ENCODE results near the gene TTC7B.

Gene TTC7B

DNA sequence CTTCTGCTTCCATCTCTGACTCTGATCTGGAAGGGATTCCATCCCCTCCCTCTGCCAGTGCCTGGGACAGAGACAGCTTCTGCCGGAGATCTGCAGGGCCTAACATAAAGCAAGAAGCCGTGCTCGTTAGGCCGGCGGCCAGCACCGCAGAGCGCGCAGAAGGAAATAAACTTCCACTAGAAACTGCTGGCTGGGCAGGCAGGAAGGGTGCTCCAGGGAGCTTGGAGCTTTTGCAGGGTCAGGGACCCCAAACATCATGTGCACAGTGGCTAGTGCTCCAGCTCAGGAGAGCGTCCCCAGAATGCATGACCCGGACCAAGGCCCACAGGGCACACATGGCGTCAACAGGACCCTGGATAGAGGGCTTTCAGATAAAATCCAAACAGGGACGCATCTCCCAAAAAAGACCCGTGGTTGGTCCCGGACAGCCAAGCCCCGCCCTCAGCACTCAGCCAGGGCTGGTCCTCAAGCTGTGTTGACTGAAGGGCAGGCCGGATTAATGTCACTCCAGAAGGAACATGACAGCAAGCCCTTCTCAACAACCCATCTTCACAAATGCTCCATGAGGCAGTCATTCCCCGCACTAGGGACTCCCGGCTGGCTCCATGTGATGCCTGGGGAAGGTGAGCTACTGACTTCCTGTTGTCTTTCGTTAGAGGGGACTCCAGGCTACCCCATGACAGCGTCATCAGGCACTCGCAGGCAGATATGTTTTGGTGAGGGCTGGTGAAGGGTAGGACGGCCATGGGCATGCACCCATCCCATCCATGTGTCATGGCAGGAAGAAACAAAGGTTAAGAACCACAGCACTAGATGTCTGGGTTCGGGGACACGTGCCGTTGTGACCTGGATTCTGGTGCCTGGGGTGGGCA, 297.9 kb downstream of the TTC7B start:
- Histone ChIP-seq H3K27ac (peak overlapping the region in 3 of 21 experiments; percentile 4 to 54 (median 42)), H3K4me3 (no peak overlapping the region)

DNA sequence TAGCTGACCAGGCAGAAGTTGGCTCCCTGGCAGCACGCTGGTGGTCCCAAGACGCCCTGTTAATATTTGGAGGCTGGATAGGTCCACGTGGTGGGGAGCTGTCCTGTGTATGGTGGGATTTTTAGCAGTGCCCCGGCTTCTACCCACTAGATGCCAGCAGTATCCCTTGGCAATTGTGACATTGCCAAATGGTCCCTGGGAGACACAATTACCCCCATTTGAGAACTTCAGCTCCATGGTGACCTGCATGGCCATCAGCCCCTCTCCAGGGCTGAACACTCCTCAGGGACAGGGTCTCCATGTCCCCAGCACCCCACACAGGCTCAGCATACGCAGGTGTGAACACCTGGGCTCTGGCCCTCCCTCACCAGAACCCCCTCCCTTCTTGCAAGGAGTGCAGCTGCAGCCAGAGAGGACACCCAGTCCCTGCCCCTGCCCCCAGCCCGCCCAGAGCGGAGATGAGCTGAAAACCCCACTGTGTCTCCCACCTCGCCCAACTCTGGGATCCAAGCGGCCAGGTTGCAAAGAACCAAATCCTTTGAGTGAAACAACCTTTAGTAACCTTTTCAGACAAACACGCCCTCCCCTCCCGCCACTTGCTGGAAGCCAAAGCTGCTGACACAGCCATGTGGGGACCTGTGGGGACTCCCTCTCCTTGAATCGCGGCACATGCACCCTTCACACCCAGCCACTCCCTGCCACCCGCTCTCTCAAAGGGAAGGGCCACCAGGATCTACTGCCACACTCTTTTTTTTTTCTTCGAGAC, 299.0 kb downstream of the TTC7B start:
- Histone ChIP-seq H3K4me3 (no peak overlapping the region), H3K27ac (peak overlapping the region in 2 of 21 experiments; percentile 4 to 16)

DNA sequence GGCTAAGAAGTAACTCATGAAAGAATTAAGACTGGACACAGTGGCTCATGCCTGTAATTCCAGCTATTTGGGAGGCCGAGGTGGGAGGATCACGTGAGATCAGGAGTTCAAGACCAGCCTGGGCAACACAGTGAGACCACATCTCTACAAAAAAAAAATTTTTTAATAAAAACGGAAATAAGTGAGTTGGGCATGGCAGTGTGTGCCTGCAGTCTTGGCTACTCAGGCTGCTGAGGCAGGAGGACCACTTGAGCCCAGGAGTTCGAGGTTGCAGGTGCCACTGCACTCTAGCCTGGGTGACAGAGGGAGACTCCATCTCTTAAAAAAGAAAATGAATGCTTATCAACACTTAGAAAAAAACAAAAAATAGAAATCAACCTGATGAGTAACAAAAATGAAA, 301.7 kb downstream of the TTC7B start:
- Histone ChIP-seq H3K4me3 (no peak overlapping the region), H3K27ac (peak overlapping the region in 2 of 21 experiments; percentile 60 to 75)

DNA sequence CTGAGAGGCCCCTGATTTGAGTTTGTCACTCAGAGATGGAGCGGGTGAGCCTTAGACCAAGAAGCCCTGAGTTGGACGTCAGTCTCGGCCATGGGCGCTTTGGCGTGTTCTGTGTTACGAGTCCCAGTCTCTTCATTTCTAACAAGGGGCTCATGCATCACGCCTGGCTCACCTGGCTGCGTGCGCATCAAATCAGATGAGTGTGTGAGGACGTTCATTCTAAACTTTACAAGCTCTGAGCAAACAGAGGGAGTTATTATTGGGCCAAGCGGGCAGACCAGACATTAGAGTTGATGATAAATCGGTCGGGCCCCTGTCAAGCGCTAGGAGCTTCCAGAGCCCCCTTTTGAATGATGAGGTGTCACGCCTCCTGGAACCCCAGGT, 302.2 kb downstream of the TTC7B start:
- peak overlapping the region in 9 of 21 experiments; percentile 0 to 75 (median 45) for H3K27ac ChIP-seq
- H3K4me3 ChIP-seq = no peak overlapping the region

DNA sequence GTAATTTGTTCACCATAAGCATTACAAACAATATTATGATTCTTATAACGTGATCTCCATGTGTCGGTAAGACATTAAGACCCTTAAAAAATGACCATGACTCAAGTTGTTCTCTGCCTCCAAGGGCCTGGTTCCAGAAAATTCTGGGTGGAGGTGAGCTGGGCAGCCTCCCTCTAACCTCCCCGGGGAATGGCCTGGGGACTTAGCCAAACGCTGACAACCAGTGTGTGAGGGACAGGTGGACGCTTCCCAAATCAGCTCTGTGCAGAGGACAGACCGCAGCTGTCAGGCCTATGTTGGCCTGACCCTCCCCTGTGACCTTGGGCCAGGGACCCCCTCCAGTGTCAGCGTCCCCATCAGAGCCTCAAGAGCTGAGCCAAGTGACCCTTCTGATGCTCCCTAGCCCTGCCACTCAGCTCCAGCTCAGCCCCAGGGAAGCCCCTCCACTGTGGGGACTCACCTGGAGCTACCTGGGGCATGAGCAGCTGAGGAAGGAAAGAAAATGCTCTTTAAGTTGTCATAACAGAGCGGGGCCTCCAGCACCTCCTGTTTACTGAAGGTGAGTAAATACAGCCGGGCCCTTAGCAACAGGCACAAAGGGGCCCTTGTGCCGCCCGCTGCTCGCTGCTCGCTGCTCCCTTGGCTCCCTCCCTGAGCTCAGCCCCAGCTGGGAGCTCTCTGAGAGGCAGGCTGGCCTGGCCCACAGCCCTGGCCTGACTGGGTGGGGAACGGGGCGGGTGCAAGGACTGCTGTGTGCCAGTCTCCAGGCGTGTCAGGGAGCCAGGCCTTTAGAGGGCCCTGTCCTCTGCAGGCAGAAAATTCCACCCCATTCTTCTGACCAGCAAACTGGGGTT, 302.8 kb downstream of the TTC7B start:
- Histone ChIP-seq H3K4me3 (no peak overlapping the region), H3K27ac (peak overlapping the region in 15 of 21 experiments; percentile 0 to 86 (median 40))

DNA sequence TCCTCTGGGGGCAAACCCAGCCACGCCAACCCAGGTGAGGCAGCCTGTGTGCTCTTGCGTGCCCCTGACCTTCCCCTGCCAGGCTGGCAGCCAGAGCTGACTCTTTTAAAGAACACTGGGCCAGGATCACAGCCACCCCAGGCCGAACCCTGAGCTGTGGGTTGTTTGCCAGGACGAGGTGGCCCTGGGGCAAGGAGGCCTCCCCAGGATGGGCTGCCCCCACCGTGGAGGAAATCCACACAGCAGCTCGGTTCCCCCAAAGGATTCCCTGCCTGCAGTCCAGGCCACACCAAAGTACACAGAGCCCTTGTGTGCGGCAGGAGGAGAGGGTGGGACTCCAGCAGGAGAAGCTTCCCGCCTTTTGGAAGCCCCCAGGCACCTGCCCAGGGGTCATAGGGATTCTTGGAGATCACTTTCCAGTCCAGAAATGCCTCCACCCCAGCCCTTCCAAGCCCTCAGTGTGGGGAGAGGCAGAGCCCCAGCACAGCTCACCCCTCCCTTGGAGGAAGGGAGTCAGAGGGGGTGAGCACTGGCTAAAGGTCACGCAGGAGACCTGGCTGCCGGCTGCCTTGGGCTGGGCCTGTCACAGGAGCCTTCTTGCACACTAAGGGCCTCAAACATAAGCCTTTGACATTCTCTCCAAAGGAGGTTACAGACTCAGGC, 303.8 kb downstream of the TTC7B start:
- H3K27ac ChIP-seq = peak overlapping the region in 8 of 21 experiments; percentile 21 to 86 (median 63)
- no peak overlapping the region for H3K4me3 ChIP-seq

DNA sequence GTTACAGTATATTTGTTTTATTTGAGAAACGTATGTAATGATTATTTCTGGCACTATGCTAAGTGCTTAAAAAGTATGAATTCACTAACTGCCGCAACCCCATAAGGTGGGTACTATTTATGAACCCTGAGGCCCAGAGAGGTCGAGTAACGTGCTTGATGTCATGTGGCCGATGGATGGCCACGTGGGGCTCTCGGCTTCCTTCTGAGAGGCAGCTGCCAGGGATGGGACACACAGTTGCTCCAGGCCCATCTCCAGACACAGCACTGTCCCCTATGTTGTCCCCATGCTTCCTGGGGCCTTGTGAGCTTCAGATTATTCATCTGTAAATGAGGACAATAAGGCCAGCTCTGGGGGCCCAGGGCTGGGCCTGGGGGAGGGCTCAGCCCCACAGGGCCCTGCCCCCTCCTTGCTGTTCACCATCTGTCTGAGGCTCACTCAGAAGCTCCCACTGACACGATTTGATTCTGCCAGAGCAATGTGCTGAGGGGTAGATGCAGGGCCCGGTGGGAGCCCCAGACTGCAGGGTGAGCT, 304.4 kb downstream of the TTC7B start:
- H3K4me3 ChIP-seq = no peak overlapping the region
- H3K27ac ChIP-seq = peak overlapping the region in 5 of 21 experiments; percentile 45 to 86 (median 63)

DNA sequence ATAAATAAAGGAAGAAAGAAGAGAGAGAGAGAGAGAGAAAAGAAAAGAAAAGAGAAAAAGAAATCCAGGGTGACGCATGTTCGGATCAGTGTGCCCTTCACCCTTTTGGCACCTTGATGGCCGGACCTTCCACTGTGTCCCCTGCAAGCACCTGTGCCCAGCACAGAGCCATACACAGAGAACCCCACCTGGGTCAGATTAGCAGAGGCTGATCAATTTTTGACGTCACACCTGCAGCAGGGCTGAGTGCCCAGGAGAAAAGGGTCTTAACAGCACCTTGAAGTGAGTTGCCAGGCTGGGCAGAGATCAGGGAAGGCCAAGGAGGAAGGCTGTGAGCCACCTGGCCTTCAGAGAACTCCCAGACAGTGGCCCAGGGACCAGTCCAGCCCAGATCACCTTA, 305.0 kb downstream of the TTC7B start:
- no peak overlapping the region for H3K27ac ChIP-seq

DNA sequence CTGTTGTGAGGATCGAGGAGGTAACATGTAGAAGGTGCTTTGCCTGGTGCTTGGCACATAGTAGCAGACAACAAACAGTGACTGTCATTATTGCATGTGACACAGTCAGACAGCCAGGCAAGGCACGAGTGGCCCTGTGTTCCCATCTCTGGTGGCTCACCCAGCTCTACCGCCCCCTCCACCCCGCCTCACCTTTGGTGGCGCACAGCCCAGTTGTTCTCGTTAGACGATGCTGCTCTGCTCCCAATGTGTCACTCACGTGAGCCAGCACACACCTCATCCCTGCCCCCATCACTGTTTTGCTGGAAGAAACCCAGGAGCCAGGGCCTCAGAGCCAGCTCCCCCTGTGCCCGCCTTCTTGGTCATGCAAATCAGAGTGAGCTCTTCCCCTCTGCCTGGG, 306.1 kb downstream of the TTC7B start:
- peak overlapping the region in 10 of 21 experiments; percentile 17 to 78 (median 52) for H3K27ac ChIP-seq
- no peak overlapping the region for H3K4me3 ChIP-seq

More for the DNA sequence above, 305.0 kb downstream of the TTC7B start:
- H3K4me3 ChIP-seq = no peak overlapping the region

DNA sequence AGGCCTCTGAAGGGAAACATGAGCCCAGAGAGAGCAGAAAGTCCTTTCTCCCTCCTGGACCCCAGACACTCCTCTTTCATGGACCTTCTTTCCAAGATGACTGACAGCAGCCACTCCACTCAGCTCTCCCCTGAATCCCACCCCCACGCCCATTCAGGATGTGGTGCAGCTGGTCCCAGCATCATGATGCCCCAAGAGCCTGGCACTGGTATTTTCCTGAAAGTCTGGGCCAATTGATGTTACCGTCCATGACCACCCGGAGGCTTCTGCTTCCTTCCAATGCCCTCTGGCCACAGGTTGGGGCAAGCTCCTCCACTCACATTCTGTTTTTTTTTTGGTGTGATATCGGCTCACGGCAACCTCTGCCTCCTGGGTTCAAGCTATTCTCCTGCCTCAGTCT, 306.8 kb downstream of the TTC7B start:
- H3K27ac ChIP-seq = peak overlapping the region in 10 of 21 experiments; percentile 17 to 78 (median 48)
- H3K4me3 ChIP-seq = no peak overlapping the region

DNA sequence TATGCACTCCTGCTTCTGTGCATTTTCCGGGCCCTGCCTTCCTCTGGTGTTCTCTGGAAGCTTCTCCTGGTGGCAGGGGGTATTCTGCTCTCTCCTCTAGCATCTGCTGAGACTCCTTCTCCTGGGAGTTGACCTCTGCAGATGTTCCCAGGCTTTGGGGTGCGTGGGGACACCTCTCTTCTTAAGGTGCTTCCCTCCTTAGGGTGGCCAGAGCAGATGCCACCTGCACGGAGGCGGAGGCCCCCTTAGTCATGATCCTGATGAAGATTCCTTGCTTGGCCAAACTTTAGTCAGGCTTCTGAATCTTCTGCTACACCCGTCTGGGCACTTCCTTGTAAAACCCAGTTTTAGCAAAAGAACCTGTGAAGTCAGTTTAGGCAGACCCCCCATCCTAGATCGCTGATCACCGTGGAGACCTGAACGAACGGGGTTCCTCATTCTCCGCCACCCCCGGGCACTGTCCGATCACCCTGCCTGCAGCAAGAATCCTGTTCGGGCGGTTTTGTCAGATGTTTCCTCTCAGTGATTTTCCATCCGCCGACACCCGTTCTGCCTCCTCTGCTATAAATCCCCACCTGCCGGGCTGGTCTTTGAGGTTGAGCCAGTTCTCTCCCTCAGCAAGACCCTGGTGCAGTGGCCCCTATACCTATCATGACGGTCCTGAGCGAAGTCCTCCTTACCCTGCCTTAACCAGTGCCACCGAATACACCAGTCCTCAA, 307.5 kb downstream of the TTC7B start:
- Histone ChIP-seq H3K4me3 (no peak overlapping the region), H3K27ac (peak overlapping the region in 9 of 21 experiments; percentile 17 to 78 (median 51))

DNA sequence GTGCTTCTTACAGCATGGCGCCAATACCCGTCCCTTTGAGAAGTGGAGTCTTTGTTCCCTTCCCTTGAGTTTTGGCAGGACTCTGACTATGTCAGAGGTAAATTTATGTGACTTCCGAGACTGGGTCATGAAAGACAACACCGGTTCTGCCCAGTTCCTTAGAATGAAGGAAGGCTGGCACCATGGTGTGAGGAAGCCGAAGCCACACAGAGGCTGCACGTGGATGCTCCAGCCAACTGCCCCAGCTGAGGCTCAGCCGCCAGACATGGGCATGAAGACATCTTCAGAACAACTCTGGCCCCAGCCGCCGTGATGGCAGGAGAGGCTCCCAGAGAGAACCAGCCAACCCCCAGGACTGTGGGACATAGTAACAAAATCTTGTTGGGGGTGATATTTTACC, 308.2 kb downstream of the TTC7B start:
- Histone ChIP-seq H3K4me3 (no peak overlapping the region), H3K27ac (no peak overlapping the region)

DNA sequence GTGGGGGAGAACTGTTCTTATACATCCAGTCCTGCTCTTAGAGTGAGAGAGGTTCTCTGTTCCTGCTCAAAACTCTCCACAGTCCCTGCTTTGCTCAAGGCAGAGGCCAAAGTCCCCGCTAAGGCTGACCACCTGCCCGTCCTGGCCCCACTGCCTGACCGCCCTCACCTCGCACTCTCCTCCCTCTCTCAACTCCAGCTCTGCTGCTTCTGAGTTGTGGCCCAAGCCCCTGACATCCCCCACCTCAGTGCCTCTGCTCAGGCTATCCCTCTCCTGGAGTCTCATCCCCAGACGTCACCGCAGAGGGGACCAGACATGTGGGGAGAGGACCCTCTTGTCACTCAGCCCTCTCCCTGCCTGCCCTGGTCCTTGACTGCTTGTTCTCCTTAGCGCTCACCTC, 308.8 kb downstream of the TTC7B start:
- no peak overlapping the region for H3K4me3 ChIP-seq
- no peak overlapping the region for H3K27ac ChIP-seq

DNA sequence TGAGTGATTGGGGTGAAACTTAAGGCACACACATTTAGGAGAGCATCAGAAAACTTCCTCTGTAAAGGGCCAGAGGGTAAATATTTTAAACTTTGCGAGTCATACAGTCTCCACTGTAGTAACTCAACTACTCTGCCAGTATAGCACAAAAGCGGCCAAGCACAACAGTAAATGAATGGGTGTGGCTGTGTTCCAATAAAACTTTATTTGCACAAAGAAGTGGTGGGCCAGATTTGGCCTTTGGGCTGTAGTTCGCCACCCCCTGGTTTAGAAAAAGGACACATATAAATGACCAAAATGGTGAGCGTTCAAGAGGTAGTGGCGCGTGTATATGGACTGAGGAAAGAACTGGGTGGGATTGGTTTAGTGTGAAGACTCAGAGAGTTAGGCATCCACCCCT, 309.5 kb downstream of the TTC7B start:
- H3K4me3 ChIP-seq = no peak overlapping the region
- H3K27ac ChIP-seq = no peak overlapping the region

DNA sequence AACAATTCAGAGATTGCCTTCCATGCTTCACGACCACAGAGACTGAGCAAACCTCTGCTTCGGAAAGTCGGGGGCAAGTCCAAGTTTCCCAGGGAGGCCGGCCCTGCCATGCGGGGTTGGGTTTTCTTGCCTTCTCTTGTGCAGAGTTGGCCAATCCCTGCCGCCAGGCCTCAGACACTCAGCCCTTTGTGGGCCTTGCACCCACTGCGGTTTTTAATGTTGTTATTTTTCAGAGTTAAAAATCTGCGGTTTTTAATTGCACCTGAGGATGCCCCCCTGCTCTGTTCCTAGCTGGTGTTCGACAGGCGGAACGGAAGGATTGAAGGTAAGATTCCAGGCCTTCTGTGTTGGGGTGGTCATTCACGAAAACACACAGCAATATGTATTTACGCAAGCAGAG, 310.7 kb downstream of the TTC7B start:
- H3K4me3 ChIP-seq = no peak overlapping the region
- H3K27ac ChIP-seq = no peak overlapping the region

DNA sequence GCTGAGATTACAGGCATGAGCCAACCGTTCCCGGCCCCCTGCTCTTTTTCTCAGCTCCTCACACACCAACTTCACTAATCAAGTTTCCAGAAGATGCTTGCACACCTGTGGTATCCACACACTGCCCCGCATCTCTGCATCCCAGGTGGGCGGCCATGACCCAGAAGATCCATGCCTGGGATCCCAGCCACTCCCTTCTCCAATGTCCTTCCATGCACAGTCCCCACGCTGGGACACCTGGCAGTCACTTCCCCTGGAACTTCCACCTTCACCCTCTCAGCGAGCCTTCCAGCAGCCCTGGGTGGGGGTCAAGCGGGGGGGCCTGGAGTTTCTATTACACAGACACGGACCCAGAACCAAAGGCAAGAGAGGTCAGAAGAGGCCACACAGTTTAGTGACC, 311.6 kb downstream of the TTC7B start:
- Histone ChIP-seq H3K4me3 (no peak overlapping the region), H3K27ac (no peak overlapping the region)

DNA sequence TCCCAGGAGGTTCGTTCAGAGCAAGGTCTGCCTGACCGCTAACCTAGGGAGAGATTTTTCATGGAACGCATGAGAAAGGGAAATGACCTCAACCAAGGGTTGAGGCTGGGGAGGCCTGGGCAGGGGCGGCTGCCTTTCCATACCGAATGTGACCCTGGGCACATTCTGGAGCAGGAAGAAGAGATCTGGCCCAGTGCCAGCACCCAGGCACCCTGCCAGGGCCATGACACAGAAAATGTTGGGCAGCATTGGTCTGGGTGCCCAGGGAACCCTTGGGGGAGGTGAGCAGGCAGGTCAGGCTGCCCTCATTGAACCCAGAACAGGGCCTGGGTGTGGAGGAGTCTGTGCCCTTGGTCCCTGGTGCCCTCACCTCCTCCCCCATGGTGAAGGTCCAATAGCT, 312.6 kb downstream of the TTC7B start:
- no peak overlapping the region for H3K27ac ChIP-seq
- H3K4me3 ChIP-seq = no peak overlapping the region

DNA sequence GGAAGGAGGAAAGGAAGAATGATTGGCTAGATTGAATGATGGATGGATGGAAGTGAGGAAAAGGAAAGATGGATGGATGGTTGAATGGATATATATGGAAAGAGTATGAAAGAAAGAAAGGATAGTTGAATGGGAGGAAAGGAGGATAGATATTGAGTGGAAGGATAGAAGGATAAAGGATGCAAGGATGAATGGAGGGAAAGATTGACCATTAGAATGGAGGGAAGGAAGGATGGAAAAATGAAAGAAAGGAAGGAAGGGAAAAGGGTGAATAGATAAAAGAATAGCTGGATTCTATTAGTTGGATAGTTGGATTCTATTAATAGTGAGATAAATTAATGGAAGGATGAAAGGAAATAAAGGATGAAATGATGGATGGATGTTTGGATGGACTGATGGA, 313.5 kb downstream of the TTC7B start:
- no peak overlapping the region for H3K27ac ChIP-seq
- H3K4me3 ChIP-seq = no peak overlapping the region
